Activated CD4-positive, alpha-beta T cell treated with anti-CD3 and anti-CD28 coated beads for 36 hours (primary cell): Measurements from ENCODE around the gene PDGFD. TPM values are rescaled to one million over a fixed set of nuclear protein-coding genes. Genes with fewer than 3 reads are reported as not detected.

Experiments
- ATAC-seq: fragments of 200-7000 bp; cut with Tn5 transposase; one replicate; pipeline ENCODE4 v1.10.0; 2021; ENCODE audit warnings: mild to moderate bottlenecking, moderate library complexity
- CTCF ChIA-PET: fragments of 350-600 bp; sonication (Branson Sonifier 250); formaldehyde crosslinking; loops from one replicate; lab custom pipeline; 2021; ENCODE audit warnings: antibody characterized with exemption; lab: Charles Lee
- POLR2A ChIA-PET: fragments of 350-600 bp; sonication (Branson Sonifier 250); formaldehyde crosslinking; loops from one replicate; lab custom pipeline; 2021; ENCODE audit warnings: antibody characterized with exemption, inconsistent platforms; lab: Charles Lee
- DNase-seq: peaks from one replicate; pipeline ENCODE4 v3.0.0-alpha.2; 2020
- H3K27ac Mint-ChIP-seq: one replicate; pipeline ENCODE4 v1.8.0; 2021; ENCODE audit warnings: mixed read lengths
- H3K27me3 Mint-ChIP-seq: one replicate; pipeline ENCODE4 v1.8.0; 2021; ENCODE audit warnings: mixed read lengths
- H3K36me3 Mint-ChIP-seq: one replicate; pipeline ENCODE4 v1.8.0; 2021; ENCODE audit warnings: low read depth, mixed read lengths
- H3K4me1 Mint-ChIP-seq: one replicate; pipeline ENCODE4 v1.8.0; 2021; ENCODE audit warnings: mixed read lengths
- H3K4me3 Mint-ChIP-seq: one replicate; pipeline ENCODE4 v1.8.0; 2021; ENCODE audit warnings: mild to moderate bottlenecking, moderate library complexity, mixed read lengths
- H3K9me3 Mint-ChIP-seq: one replicate; pipeline ENCODE4 v1.8.0; 2021; ENCODE audit warnings: low read depth, mixed read lengths
- intact Hi-C, 2 experiments: fragments of 100-400 bp; cut with DNase I in 1 of 2; cut with micrococcal nuclease in 1 of 2; formaldehyde crosslinking; loops; one replicate each; pipeline versions ENCODE4 v1.14.2 to v1.15.1; 2022 to 2024; cut with DNase I, micrococcal nuclease
- total RNA-seq, 2 experiments: library from RNA; stranded (reverse); gene quantifications; one replicate each; pipeline ENCODE4 v1.2.3, GENCODE V29; 2021

Gene PDGFD
- total RNA-seq, 2 experiments from 2014 or later = not detected

DNA sequence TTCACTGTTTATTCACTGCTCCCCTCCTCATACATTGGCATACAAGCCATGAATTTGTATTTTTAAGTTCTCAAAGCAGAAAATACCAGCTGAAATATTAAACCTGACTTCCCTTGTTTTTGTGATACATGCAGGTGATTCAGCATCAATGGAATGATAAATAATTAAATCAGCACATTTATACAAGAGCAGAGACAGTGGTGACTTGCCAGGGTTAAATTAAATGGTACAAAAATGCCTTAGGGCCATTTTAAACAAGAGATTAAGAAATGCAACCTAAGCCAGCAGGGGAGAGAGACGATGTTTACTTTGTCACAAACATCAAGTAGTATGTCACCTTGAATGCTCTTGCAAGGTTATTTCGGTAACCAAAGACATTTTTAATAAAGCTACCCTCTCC lies 223.4 kb downstream of the PDGFD start:
- DNase-seq (no peak), ATAC-seq (no peak)
- ChIA-PET POLR2A (no interaction called here), CTCF (no interaction called here)
- Mint-ChIP-seq H3K27me3 (peaks cover 3% of the 10 kb centered on the region), H3K9me3 (no peaks in the 10 kb centered on the region), H3K27ac (no peak overlapping the region), H3K4me1 (no peaks in the 10 kb centered on the region), H3K36me3 (no peaks in the 10 kb centered on the region), H3K4me3 (no peak overlapping the region)
- intact Hi-C loops = no loop called here

- Mint-ChIP-seq H3K4me3 (no peak overlapping the region), H3K36me3 (no peaks in the 10 kb centered on the region), H3K27me3 (peaks cover 2% of the 10 kb centered on the region), H3K27ac (no peak overlapping the region), H3K4me1 (no peaks in the 10 kb centered on the region), H3K9me3 (no peaks in the 10 kb centered on the region)
- ATAC-seq = no peak
- no peak for DNase-seq
- ChIA-PET POLR2A (no interaction called here), CTCF (no interaction called here)
- intact Hi-C loops = no loop called here
Measured at GRCh38 chr11:103939694-103940093, 224.3 kb downstream of the PDGFD start.

DNA sequence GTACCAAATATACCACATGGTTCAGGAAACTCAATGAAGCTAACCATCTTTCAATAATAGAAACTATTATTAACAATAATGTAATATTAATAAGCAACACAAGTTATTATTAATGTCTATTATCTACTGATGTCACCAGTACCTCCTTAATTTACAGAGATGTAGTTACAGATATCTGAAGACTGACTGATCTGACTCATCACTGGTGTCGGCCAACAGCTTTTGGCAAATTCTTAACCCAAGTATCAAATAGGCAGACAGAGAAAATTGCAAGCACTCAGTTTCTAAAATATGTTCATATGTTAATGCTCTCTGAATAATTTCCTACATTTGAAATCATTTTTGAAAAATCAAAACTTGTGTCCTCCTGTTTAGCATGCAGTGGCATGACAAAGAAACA lies 227.9 kb downstream of the PDGFD start:
- Mint-ChIP-seq H3K4me3 (no peak overlapping the region), H3K4me1 (no peaks in the 10 kb centered on the region), H3K27me3 (no peaks in the 10 kb centered on the region), H3K9me3 (no peaks in the 10 kb centered on the region), H3K27ac (no peak overlapping the region), H3K36me3 (no peaks in the 10 kb centered on the region)
- ChIA-PET POLR2A (no interaction called here), CTCF (no interaction called here)
- DNase-seq = no peak
- intact Hi-C loops = no loop called here
- no peak for ATAC-seq

DNA sequence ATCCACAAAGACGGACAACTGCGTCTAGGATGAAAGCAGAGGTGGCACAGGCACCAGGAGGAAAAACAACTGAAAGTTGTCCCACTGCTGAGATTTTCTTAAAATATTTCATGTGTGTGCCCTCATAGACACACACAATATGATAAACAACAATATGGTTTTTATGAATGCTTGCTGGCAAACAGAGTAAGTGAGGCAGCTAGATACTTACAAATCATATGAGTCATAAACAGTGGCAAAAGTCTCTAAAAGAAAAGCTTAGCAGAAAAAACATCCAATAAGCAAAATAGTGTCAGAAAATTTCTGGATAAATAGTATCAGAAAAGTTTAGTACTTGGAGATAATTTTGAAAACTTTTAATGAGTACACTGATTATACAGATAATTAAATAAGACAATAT lies 228.7 kb downstream of the PDGFD start:
- H3K27me3 Mint-ChIP-seq = no peaks in the 10 kb centered on the region
- ChIA-PET POLR2A (no interaction called here), CTCF (no interaction called here)
- H3K27ac Mint-ChIP-seq = no peak overlapping the region
- no peak overlapping the region for H3K4me3 Mint-ChIP-seq
- H3K36me3 Mint-ChIP-seq = no peaks in the 10 kb centered on the region
- no peaks in the 10 kb centered on the region for H3K4me1 Mint-ChIP-seq
- DNase-seq = no peak
- intact Hi-C loops = no loop called here
- no peaks in the 10 kb centered on the region for H3K9me3 Mint-ChIP-seq
- ATAC-seq = no peak

GRCh38 chr11:103929170-103929903 lies 234.6 kb downstream of the PDGFD start:
- H3K4me3 Mint-ChIP-seq = no peak overlapping the region
- H3K27ac Mint-ChIP-seq = no peak overlapping the region
- H3K4me1 Mint-ChIP-seq = no peaks in the 10 kb centered on the region
- POLR2A ChIA-PET = no interaction called here
- intact Hi-C loops = no loop called here
- DNase-seq (no peak), ATAC-seq (no peak)
- CTCF ChIA-PET = no interaction called here
- H3K9me3 Mint-ChIP-seq = no peaks in the 10 kb centered on the region
- no peaks in the 10 kb centered on the region for H3K36me3 Mint-ChIP-seq
- no peaks in the 10 kb centered on the region for H3K27me3 Mint-ChIP-seq

GRCh38 chr11:103928802-103929161 lies 235.2 kb downstream of the PDGFD start:
- ChIA-PET CTCF (no interaction called here), POLR2A (no interaction called here)
- Mint-ChIP-seq H3K9me3 (no peaks in the 10 kb centered on the region), H3K27me3 (no peaks in the 10 kb centered on the region), H3K4me1 (no peaks in the 10 kb centered on the region), H3K36me3 (no peaks in the 10 kb centered on the region), H3K4me3 (no peak overlapping the region), H3K27ac (no peak overlapping the region)
- intact Hi-C loops = no loop called here
- no peak for ATAC-seq
- no peak for DNase-seq

- ChIA-PET CTCF (no interaction called here), POLR2A (no interaction called here)
- intact Hi-C loops = no loop called here
- Mint-ChIP-seq H3K36me3 (no peaks in the 10 kb centered on the region), H3K27ac (no peak overlapping the region), H3K9me3 (no peaks in the 10 kb centered on the region), H3K4me1 (no peaks in the 10 kb centered on the region), H3K27me3 (no peaks in the 10 kb centered on the region), H3K4me3 (no peak overlapping the region)
- ATAC-seq (no peak), DNase-seq (no peak)
Measured at GRCh38 chr11:103928040-103928801, 235.7 kb downstream of the PDGFD start.

- H3K27me3 Mint-ChIP-seq = no peaks in the 10 kb centered on the region
- intact Hi-C loops = no loop called here
- CTCF ChIA-PET = no interaction called here
- no peaks in the 10 kb centered on the region for H3K9me3 Mint-ChIP-seq
- POLR2A ChIA-PET = no interaction called here
- ATAC-seq = no peak
- no peaks in the 10 kb centered on the region for H3K36me3 Mint-ChIP-seq
- no peaks in the 10 kb centered on the region for H3K4me1 Mint-ChIP-seq
- no peak overlapping the region for H3K27ac Mint-ChIP-seq
- DNase-seq = no peak
- no peak overlapping the region for H3K4me3 Mint-ChIP-seq
Measured at GRCh38 chr11:103927535-103927934, 236.4 kb downstream of the PDGFD start.

DNA sequence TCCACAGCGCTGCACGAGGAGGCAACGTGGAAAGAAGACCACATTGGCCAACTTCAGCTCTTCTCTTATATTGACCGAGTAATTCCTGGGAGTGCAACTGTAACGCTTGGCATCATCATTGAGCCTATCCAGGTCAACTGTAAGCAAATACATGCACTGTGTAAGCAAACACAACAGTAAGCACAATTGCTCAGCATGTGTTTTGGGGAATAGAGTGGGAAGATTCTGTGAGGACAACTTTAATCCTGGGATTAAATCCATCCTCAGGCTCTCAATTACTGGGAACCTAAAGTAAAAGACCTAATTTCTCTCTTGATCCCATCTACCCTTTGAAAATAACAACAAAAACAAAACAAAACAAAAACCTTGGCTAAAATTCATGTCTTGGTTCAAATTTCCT lies 237.0 kb downstream of the PDGFD start:
- H3K36me3 Mint-ChIP-seq = no peaks in the 10 kb centered on the region
- no peak for DNase-seq
- CTCF ChIA-PET = no interaction called here
- intact Hi-C loops = no loop called here
- no peaks in the 10 kb centered on the region for H3K27me3 Mint-ChIP-seq
- no peak for ATAC-seq
- POLR2A ChIA-PET = no interaction called here
- no peak overlapping the region for H3K4me3 Mint-ChIP-seq
- H3K27ac Mint-ChIP-seq = no peak overlapping the region
- no peaks in the 10 kb centered on the region for H3K9me3 Mint-ChIP-seq
- H3K4me1 Mint-ChIP-seq = no peaks in the 10 kb centered on the region

- no peak overlapping the region for H3K27ac Mint-ChIP-seq
- no peaks in the 10 kb centered on the region for H3K9me3 Mint-ChIP-seq
- intact Hi-C loops = no loop called here
- POLR2A ChIA-PET = no interaction called here
- no peak for ATAC-seq
- CTCF ChIA-PET = no interaction called here
- H3K4me1 Mint-ChIP-seq = no peaks in the 10 kb centered on the region
- H3K4me3 Mint-ChIP-seq = no peak overlapping the region
- DNase-seq = no peak
- H3K27me3 Mint-ChIP-seq = no peaks in the 10 kb centered on the region
- no peaks in the 10 kb centered on the region for H3K36me3 Mint-ChIP-seq
Measured at GRCh38 chr11:103924166-103925013, 239.6 kb downstream of the PDGFD start.

- no peak overlapping the region for H3K4me3 Mint-ChIP-seq
- no peak overlapping the region for H3K27ac Mint-ChIP-seq
- no peaks in the 10 kb centered on the region for H3K4me1 Mint-ChIP-seq
- DNase-seq (no peak), ATAC-seq (no peak)
- no peaks in the 10 kb centered on the region for H3K36me3 Mint-ChIP-seq
- ChIA-PET CTCF (no interaction called here), POLR2A (no interaction called here)
- no peaks in the 10 kb centered on the region for H3K27me3 Mint-ChIP-seq
- no peaks in the 10 kb centered on the region for H3K9me3 Mint-ChIP-seq
- intact Hi-C loops = no loop called here
Measured at GRCh38 chr11:103923451-103923931, 240.5 kb downstream of the PDGFD start.
